HG03457 (cell line): ENCODE measurements around the gene ARID2.

Experiments
- ATAC-seq: cut with Tn5 transposase; IDR thresholded peaks from one replicate; pipeline ENCODE4 v1.9.1; 2021; ENCODE audit warnings: moderate number of reproducible peaks; ENCODE audit not compliant: unreplicated experiment

ARID2 gene

DNA sequence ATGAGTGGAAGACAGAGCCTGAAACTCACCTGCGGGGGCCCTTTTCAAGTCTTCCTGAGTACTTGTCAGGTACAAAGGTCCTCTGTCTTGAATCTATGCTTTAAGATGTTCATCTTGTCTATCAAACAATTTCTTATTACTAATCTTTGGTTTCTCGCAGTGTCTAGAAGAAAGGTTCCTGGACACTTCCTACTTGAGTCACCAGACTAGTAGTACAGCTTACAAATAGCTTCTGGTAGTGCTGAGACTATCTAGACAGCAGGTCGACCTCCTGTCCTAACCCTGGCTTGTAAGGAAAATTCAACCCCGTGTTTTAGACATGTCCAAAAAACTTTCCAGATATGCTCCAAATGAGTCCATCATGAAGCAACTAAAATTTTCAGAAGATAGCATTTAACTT, 11.2 kb upstream of the ARID2 start:
- ATAC-seq, result no peak

DNA sequence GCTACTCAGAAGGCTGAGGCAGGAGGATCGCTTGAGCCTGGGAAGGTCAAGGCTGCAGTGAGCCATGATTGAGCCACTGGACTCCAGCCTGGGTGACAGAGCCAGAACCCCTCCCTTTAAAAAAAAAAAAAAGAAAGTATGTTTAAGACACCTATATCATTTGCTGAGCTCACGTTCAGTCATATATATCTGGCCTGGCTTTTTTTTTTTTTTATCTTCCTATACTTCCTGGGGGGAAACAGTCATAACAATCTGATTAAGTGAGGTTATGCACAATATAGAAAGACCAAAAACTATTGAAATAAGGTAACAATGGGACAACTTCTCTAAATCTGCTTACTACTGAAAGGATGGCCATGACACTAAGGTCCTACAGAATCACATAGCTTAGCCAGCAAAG, 9.4 kb upstream of the ARID2 start:
- no peak for ATAC-seq

GRCh38 chr12:45721369-45721768, 8.1 kb upstream of the ARID2 start:
- ATAC-seq, result no peak

GRCh38 chr12:45721954-45722353, 7.6 kb upstream of the ARID2 start:
- no peak for ATAC-seq

GRCh38 chr12:45725631-45726602, 3.6 kb upstream of the ARID2 start:
- no peak for ATAC-seq

DNA sequence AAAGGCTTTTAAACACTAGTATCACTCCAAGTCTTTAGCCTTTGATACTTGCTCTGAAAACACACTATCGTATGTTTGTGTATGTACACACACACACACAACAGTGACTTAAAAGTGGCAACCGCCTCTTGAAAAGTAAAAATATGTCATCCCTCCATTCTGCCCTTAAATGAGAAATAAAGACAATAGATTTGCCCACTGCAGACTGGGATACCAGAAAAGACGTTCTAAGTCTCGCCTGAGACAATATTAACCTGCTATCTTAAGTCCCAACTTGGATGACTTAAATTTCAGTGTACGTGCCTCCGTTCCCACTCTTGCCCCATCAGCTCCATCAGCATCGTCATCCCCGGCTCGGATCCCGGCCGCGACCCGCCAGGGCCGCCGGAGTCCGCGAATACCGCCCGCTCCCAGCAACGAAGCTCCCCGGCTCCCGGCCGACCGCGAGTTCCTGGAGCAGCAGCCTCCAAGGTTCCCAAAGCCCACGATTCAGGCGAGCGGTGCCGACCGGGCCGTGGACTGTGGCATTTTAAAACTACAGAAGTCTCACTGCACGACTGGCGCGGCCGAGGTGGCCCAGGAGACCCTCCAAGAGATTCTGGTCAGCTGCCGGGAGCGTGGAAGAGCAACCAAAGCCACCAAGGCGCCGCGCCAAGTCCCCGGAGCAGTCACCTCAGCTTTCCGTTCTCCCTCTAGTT, 2.8 kb upstream of the ARID2 start:
- no peak for ATAC-seq

DNA sequence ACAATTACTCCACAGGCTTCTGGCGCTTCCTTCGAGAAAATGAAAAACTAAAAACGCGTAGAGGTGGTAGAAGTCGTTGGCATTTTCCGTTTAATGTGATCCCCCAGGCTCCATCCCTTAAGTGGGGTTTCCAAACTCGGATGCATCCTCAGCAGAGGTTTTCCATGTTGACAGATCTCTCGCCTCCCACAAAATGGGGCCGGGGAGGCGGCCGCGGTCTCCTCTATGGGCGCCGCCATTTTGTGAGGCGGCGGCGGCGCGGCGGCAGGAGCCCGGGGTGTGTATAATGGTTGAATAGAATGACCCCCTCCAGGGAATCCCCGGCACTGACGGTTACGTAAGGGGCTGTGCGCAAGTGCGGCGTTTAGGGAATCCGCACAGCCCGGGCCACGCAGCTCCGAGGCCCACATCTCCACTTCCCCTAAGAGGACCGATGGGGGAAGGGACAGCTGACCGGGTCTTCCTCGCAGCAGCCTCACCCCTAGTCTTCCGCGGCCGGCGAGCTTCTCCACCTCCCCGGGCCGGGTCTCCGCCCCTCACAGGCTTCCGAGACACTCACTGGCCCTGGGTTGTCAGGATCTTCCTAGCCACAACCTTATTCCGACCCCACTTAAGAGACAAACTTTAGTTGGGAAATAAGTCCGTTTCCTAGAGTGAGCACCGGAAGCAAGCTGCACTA, 2.1 kb upstream of the ARID2 start:
- peak; percentile 56 for ATAC-seq

GRCh38 chr12:45727980-45728629, 1.4 kb upstream of the ARID2 start:
- no peak for ATAC-seq

- peak; percentile 40 for ATAC-seq
Measured at GRCh38 chr12:45728630-45729232, 775 bp upstream of the ARID2 start.

GRCh38 chr12:45730084-45730347, 510 bp downstream of the ARID2 start:
- no peak for ATAC-seq

GRCh38 chr12:45730348-45731189, 1.1 kb downstream of the ARID2 start:
- no peak for ATAC-seq

- no peak for ATAC-seq
Measured at GRCh38 chr12:45731190-45731775, 1.8 kb downstream of the ARID2 start.

GRCh38 chr12:45732250-45732649, 2.7 kb downstream of the ARID2 start:
- no peak for ATAC-seq

DNA sequence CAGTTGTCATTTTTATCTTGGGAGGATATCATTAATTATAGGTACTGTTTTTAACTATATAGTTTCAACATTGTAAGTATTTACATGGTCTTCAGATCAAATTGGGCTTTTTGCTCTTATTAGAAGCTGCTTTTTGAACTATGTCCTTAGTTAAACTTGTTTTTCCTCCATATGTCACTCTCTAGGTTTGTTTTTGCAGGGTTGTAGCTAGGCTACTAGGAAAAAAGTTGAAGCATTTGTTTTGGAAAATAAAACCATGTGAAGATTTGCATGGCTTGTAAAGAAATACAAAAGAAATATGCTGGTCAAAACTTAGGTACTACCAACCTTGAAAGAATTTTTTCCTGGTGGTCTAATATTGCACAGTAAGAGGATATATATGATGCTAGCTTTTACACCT, 3.4 kb downstream of the ARID2 start:
- ATAC-seq, result no peak

- ATAC-seq, result no peak
Measured at GRCh38 chr12:45737638-45738037, 8.1 kb downstream of the ARID2 start.

DNA sequence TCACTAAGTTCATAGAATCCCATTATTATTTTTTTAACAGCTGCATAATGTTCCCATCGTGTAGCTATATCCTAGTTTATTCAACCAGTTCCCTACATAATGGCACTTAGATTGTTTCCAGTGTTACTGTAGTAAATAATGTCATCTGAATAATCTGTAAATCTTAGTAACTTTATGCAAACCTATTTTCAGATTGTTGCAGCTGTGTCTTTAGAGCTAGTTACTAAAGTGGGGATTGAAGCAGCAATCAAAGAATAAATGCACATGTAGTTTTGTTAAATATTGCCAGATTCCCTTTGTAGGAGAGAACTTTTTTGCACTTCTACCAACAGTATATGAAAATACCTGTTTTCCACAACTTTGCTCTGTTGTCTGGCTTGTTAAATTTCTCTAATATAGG, 13.1 kb downstream of the ARID2 start:
- ATAC-seq, result no peak

DNA sequence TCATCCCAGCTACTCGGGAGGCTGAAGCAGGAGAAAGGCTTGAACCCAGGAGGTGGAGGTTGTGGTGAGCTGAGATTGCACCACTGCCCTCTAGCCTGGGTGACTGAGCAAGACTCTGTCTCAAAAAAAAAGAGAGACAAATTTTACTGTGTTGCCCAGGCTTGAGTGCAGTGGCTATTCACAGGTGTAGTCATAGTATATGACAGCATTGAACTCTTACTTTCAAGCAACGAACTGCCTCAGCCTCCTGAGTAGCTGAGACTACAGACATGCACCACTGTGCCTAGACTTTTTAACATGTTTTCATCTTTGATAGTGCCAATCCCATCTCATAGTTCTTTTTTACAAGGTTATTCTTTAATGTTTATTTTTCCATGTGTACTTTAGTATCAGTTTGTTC, 13.7 kb downstream of the ARID2 start:
- ATAC-seq, result no peak

DNA sequence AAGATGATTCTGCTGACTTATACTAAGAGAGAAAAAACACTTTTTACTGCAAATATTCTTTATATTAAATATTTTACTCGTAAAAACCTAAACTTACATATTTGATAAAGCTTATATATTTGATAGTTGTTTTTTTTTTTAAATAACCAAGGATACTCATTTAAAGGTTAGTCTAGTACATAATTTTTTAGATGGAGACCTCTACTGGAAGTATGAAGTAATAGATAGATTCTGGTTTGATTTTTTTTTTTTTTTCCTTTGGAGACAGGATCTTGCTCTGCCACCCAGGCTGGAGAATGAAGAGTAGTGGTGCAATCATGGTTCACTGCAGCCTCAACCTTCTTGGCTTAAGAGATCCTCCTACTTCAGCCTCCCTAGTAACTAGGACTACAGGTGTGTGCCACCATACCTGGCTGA, 16.4 kb downstream of the ARID2 start:
- ATAC-seq, result no peak

GRCh38 chr12:45756666-45757065, 27.2 kb downstream of the ARID2 start:
- ATAC-seq, result no peak

- ATAC-seq, result no peak
Measured at GRCh38 chr12:45757172-45757571, 27.7 kb downstream of the ARID2 start.
